PFSK-1 (cell line): ENCODE data around the gene AOPEP.

Experiments
- POLR2AphosphoS5 ChIP-seq: IDR thresholded peaks from 2 replicates; pipeline ENCODE4 v1.6.1; 2012; ENCODE audit warnings: low read depth, mild to moderate bottlenecking, control low read depth, low read length, moderate library complexity
- TAF1 ChIP-seq: IDR thresholded peaks from 2 replicates; pipeline ENCODE4 v1.6.1; 2012; ENCODE audit warnings: low read length, control low read depth, borderline replicate concordance; ENCODE audit not compliant: insufficient read depth

DNA sequence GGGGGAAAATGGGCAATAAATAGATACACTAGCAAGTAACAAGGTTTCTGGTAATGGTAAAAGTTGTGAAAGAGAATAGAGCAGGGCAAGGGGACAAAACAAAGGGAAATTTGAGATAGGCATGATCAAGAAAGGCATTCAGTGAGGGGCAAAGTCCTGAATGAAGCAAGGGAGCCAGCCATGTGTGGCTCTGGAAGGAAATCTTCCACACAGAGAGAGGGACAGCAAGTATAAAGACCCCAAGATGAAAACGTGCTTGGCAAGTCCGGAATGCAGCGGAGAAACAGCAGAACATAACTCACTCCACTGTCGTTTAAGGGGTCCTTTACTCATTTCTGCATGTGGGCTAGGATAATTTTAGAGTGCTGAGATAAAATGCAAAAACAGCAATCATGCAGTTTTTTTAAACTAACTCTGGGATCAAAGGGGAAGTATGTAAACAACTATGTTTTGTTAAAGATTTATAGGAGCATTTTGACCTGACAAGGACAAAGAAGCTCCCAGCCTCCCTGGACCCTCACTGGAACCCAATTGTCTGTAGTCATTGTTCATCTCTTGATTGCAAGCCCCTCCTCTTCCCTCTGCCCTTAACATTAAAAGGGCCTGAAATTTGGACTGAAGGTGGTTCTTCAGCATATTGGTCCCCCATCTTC lies 22.9 kb upstream of the AOPEP start:
- TF ChIP-seq TAF1 (no peak), POLR2AphosphoS5 (no peak)
